Measurements from ENCODE around the gene HEATR5A. TPM values are rescaled to one million over a fixed set of nuclear protein-coding genes. Genes with fewer than 3 reads are reported as not detected.

HEATR5A gene
- total RNA-seq, 1 donor from 2014 or later = 15.8 TPM

DNA sequence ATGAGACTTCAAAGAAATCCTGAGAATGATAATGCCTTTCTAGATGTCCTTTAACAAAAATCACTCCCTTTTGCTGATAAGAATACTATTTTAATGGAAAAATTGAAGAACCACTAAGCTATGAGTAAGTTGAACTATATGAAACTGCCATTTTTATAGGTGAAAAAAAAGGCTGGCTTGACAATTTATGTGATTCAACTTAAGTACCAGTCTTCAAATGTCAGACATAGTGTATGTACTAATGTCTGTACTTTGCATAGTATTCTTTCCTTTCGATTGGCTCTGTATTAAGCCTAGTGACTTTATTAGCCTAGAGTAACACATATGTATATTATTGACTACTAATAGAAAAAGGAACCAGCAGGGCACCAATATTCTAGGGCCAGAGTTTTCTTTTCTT is 11.9 kb downstream of the HEATR5A start:
- FAIRE-seq (no peak), DNase-seq (ENCODE audit: low read depth) (no peak)
- Histone ChIP-seq H3K27me3 (ENCODE audit: control insufficient read depth, insufficient read depth, low read length) (no peaks in the 10 kb centered on the region), H3K36me3 (ENCODE audit: control insufficient read depth, insufficient read depth, low read length) (no peaks in the 10 kb centered on the region), H3K4me3 (ENCODE audit: low read depth, low read length) (no peak overlapping the region)
- TF ChIP-seq, protein P1, sequence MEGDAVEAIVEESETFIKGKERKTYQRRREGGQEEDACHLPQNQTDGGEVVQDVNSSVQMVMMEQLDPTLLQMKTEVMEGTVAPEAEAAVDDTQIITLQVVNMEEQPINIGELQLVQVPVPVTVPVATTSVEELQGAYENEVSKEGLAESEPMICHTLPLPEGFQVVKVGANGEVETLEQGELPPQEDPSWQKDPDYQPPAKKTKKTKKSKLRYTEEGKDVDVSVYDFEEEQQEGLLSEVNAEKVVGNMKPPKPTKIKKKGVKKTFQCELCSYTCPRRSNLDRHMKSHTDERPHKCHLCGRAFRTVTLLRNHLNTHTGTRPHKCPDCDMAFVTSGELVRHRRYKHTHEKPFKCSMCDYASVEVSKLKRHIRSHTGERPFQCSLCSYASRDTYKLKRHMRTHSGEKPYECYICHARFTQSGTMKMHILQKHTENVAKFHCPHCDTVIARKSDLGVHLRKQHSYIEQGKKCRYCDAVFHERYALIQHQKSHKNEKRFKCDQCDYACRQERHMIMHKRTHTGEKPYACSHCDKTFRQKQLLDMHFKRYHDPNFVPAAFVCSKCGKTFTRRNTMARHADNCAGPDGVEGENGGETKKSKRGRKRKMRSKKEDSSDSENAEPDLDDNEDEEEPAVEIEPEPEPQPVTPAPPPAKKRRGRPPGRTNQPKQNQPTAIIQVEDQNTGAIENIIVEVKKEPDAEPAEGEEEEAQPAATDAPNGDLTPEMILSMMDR (IDR thresholded peaks at IDR 0.05; ENCODE audit: insufficient read depth, low read length, severe bottlenecking) = no peak

DNA sequence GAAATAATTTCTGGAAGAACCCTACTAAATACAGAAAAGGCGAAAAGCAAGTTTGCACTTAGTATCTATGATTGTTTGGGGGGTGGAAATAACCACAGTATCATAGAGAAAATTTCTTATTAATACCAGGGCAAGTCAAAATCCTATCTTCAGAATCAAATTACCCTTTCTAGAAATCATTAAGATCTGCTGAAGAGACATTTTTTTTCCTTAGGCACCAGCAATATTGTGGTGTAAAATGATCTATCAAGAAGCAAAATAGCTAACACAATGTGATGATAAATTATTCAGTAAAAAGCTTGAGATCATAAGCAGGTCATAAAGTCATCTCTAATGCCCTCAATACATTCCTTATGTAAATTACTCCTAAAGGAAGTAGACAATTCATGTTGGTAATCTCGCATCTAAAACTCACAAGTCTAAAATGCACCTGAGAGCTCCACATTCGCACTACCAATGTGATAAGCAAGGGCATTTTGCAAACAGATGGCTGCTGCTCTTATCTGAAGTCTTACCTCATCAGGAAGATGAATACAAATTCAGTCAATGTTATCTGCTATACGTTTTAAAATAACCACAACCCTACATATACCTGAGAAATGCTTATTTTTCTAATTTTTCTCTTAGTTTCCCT is 14.6 kb downstream of the HEATR5A start:
- Histone ChIP-seq H3K27me3 (ENCODE audit: control insufficient read depth, insufficient read depth, low read length) (no peaks in the 10 kb centered on the region), H3K4me3 (ENCODE audit: low read depth, low read length) (no peak overlapping the region), H3K36me3 (ENCODE audit: control insufficient read depth, insufficient read depth, low read length) (no peaks in the 10 kb centered on the region)
- FAIRE-seq (no peak), DNase-seq (ENCODE audit: low read depth) (no peak)
- TF ChIP-seq, protein P1 (IDR thresholded peaks at IDR 0.05; ENCODE audit: insufficient read depth, low read length, severe bottlenecking) = no peak

DNA sequence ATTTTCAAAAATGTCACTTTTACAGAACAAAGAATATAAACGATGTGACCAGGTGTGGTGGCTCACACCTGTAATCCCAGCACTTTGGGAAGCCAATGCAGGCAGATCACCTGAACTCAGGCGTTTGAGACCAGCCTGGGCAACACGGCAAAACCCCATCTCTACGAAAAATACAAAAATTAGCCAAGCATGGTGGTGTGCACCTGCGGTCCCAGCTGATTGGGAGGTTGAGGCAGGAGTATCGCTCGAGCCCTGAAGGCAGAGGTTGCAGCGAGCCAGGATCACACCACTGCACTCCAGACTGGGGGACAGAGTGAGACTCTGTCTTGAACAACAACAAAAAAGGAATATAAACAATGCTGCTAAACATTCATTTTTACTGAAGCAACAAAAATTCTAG is 15.2 kb downstream of the HEATR5A start:
- DNase-seq (ENCODE audit: low read depth) (no peak), FAIRE-seq (no peak)
- no peaks in the 10 kb centered on the region for H3K36me3 ChIP-seq (ENCODE audit: control insufficient read depth, insufficient read depth, low read length)
- H3K27me3 ChIP-seq (ENCODE audit: control insufficient read depth, insufficient read depth, low read length) = no peaks in the 10 kb centered on the region
- H3K4me3 ChIP-seq (ENCODE audit: low read depth, low read length) = no peak overlapping the region
- TF ChIP-seq, protein P1 (IDR thresholded peaks at IDR 0.05; ENCODE audit: insufficient read depth, low read length, severe bottlenecking) = no peak

DNA sequence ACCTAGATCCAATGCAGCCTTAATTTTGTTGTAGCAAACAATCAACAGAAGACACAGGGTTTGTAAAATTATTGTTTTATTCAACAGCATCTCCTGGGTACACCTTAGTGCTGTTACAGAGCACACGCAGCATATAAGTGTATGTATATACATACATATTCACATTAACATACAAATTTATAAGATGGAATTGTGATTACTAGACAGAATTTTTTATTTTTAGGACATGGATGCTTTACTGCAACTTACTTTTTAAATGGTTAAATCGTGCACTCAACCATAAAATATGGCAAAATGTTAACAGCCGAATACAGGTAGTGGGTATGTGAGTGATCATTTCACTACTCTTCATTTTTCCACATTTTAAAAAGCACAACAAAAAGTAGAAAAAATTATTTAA is 16.6 kb downstream of the HEATR5A start:
- TF ChIP-seq, protein P1 (IDR thresholded peaks at IDR 0.05; ENCODE audit: insufficient read depth, low read length, severe bottlenecking) = no peak
- Histone ChIP-seq H3K27me3 (ENCODE audit: control insufficient read depth, insufficient read depth, low read length) (no peaks in the 10 kb centered on the region), H3K36me3 (ENCODE audit: control insufficient read depth, insufficient read depth, low read length) (no peaks in the 10 kb centered on the region), H3K4me3 (ENCODE audit: low read depth, low read length) (no peak overlapping the region)
- DNase-seq (ENCODE audit: low read depth) = no peak
- FAIRE-seq = no peak

DNA sequence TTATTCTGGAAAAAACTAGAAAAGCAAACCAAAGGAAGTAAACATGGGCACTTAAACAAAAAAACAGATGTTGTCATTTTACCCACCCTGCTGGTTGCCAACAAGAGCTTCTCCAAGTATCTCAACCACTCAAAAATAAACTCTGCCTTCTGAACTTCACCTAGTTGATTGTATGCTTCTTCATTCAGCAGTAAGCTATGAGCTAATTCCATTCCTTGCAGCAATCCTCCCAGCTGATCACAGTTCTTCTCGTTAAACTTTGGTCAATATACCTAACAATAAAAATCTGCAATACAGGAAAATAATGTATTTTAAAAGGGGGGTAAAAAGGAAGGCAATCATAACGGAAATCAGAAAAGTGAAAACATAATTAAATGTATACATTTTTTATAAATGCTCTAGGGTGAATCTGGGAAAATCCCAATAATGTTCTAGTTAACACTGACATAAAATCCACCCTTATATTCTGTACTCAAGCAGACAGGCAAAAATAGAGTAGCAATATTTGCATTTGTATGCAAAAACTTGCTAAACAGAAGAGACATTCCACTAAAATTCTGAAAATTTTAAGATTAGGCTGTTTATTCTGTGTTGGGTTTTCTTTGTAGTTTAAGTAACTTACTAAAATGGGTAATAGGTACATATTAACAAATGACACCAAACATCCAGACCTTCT is 17.4 kb downstream of the HEATR5A start:
- no peak for DNase-seq (ENCODE audit: low read depth)
- no peaks in the 10 kb centered on the region for H3K27me3 ChIP-seq (ENCODE audit: control insufficient read depth, insufficient read depth, low read length)
- H3K4me3 ChIP-seq (ENCODE audit: low read depth, low read length) = no peak overlapping the region
- FAIRE-seq = no peak
- TF ChIP-seq, protein P1 (IDR thresholded peaks at IDR 0.05; ENCODE audit: insufficient read depth, low read length, severe bottlenecking) = no peak
- H3K36me3 ChIP-seq (ENCODE audit: control insufficient read depth, insufficient read depth, low read length) = no peaks in the 10 kb centered on the region

All from bronchial epithelial cell (primary cell).